IMR-90 (cell line): ENCODE data around the gene RERE. TPM values are rescaled to one million over a fixed set of nuclear protein-coding genes. Genes with fewer than 3 reads are reported as not detected.

Source experiments
- ATAC-seq: fragments of 200-7000 bp; cut with Tn5 transposase; 2 replicates; pipeline ENCODE4 v1.9.1; 2020; ENCODE audit warnings: low read depth, mild to moderate bottlenecking, moderate library complexity
- BruUV-seq: library from RNA; stranded (reverse); fragments of 400-500 nt; replicated peaks from 2 replicates; lab custom pipeline; 2021; lab: Mats Ljungman, UMichigan
- CTCF ChIA-PET: fragments of 300-600 bp; formaldehyde crosslinking; extraction: SDS; loops from one replicate; lab custom pipeline; 2021; ENCODE audit warnings: antibody characterized with exemption; lab: Yijun Ruan, JAX
- POLR2A ChIA-PET: fragments of 300-600 bp; sonication (Branson Sonifier 250); formaldehyde crosslinking; loops from one replicate; lab custom pipeline; 2022; ENCODE audit warnings: antibody characterized with exemption; ENCODE audit not compliant: unreplicated experiment; lab: Charles Lee
- DNase-seq: peaks from one replicate; pipeline ENCODE4 v3.0.0; 2013
- H2AFZ ChIP-seq: replicated peaks from 2 replicates; pipeline ENCODE3; 2013; ENCODE audit warnings: low read length, mild to moderate bottlenecking; ENCODE audit not compliant: poor library complexity
- H2AK5ac ChIP-seq: 2 replicates; pipeline ENCODE4 v1.6.1; 2013; ENCODE audit warnings: low read depth, low read length, inconsistent platforms
- H2AK9ac ChIP-seq: replicated peaks from 2 replicates; pipeline ENCODE3; 2013; ENCODE audit warnings: mild to moderate bottlenecking, low read depth, low read length, moderate library complexity; ENCODE audit not compliant: poor library complexity
- H2BK120ac ChIP-seq: 2 replicates; pipeline ENCODE4 v1.6.1; 2013; ENCODE audit warnings: low read depth, low read length, inconsistent platforms
- H2BK15ac ChIP-seq: 3 replicates; pipeline ENCODE4 v1.6.1; 2013; ENCODE audit warnings: low read depth, low read length, inconsistent platforms
- H2BK20ac ChIP-seq: 2 replicates; pipeline ENCODE4 v1.6.1; 2013; ENCODE audit warnings: low read depth, mild to moderate bottlenecking, inconsistent platforms, low read length, moderate library complexity
- H2BK5ac ChIP-seq: 2 replicates; pipeline ENCODE4 v1.6.1; 2013; ENCODE audit warnings: mild to moderate bottlenecking, low read depth, low read length, inconsistent platforms; ENCODE audit not compliant: poor library complexity, severe bottlenecking
- H3K14ac ChIP-seq: replicated peaks from 2 replicates; pipeline ENCODE4 v1.6.1; 2013; ENCODE audit warnings: low read depth, low read length, inconsistent platforms
- H3K18ac ChIP-seq: 2 replicates; pipeline ENCODE4 v1.6.1; 2013; ENCODE audit warnings: low read depth, low read length, control low read depth
- H3K23ac ChIP-seq: 2 replicates; pipeline ENCODE4 v1.6.1; 2013; ENCODE audit warnings: low read depth, low read length, inconsistent platforms
- H3K27ac ChIP-seq: 2 replicates; pipeline ENCODE4 v1.5.1; 2013; ENCODE audit warnings: mild to moderate bottlenecking, control low read depth, low read length; ENCODE audit not compliant: insufficient read depth
- H3K27me3 ChIP-seq: 2 replicates; pipeline ENCODE4 v1.6.1; 2013; ENCODE audit warnings: low read length; ENCODE audit not compliant: control insufficient read depth, insufficient read depth
- H3K36me3 ChIP-seq: 2 replicates; pipeline ENCODE4 v1.6.1; 2013; ENCODE audit warnings: low read length, mixed read lengths; ENCODE audit not compliant: control insufficient read depth, insufficient read depth
- H3K4ac ChIP-seq: 2 replicates; pipeline ENCODE4 v1.6.1; 2013; ENCODE audit warnings: low read depth, low read length, inconsistent platforms
- H3K4me1 ChIP-seq: 2 replicates; pipeline ENCODE4 v1.6.1; 2013; ENCODE audit warnings: low read length, mixed read lengths; ENCODE audit not compliant: control insufficient read depth, insufficient read depth
- H3K4me2 ChIP-seq: 2 replicates; pipeline ENCODE4 v1.6.1; 2013; ENCODE audit warnings: low read depth, mild to moderate bottlenecking, control low read depth, low read length, moderate library complexity
- H3K4me3 ChIP-seq: 2 replicates; pipeline ENCODE4 v1.5.1; 2013; ENCODE audit warnings: low read depth, mild to moderate bottlenecking, control low read depth, low read length, moderate library complexity; ENCODE audit not compliant: insufficient read depth
- H3K56ac ChIP-seq: 2 replicates; pipeline ENCODE4 v1.6.1; 2013; ENCODE audit warnings: low read length, inconsistent platforms; ENCODE audit not compliant: insufficient read depth; ENCODE audit errors: extremely low read depth
- H3K79me1 ChIP-seq, 2 experiments: 2 replicates each; pipeline ENCODE4 v1.6.1; 2013; ENCODE audit warnings: low read length in 2 of 2, inconsistent platforms in 1 of 2, low read depth in 1 of 2
- H3K9ac ChIP-seq: 2 replicates; pipeline ENCODE4 v1.6.1; 2013; ENCODE audit warnings: low read depth, low read length, control low read depth
- H3K9me1 ChIP-seq: 2 replicates; pipeline ENCODE4 v1.6.1; 2013; ENCODE audit warnings: low read length, inconsistent platforms; ENCODE audit not compliant: insufficient read depth
- H3K9me3 ChIP-seq: 2 replicates; pipeline ENCODE4 v1.6.1; 2013; ENCODE audit warnings: low read length; ENCODE audit not compliant: control insufficient read depth, insufficient read depth
- H4K20me1 ChIP-seq: 2 replicates; pipeline ENCODE4 v1.6.1; 2013; ENCODE audit warnings: low read length, inconsistent platforms; ENCODE audit not compliant: insufficient read depth
- H4K5ac ChIP-seq: 2 replicates; pipeline ENCODE4 v1.6.1; 2013; ENCODE audit warnings: mild to moderate bottlenecking, low read depth, low read length, control low read depth
- H4K8ac ChIP-seq, 2 experiments: 2 replicates each; pipeline ENCODE4 v1.6.1; 2013; ENCODE audit warnings: low read depth in 2 of 2, low read length in 2 of 2, control low read depth in 1 of 2, inconsistent platforms in 1 of 2
- H4K91ac ChIP-seq: 2 replicates; pipeline ENCODE4 v1.6.1; 2013; ENCODE audit warnings: low read depth, low read length, inconsistent platforms; ENCODE audit not compliant: insufficient read depth
- BHLHE40 ChIP-seq: fragments of 150-350 bp; IDR thresholded peaks from 2 replicates; pipeline ENCODE4 v1.6.1; 2016; ENCODE audit warnings: mild to moderate bottlenecking, low read depth, low read length
- CEBPB ChIP-seq: IDR thresholded peaks from 2 replicates; pipeline ENCODE4 v1.6.1; 2012; ENCODE audit warnings: low read depth, low read length, improper control_type of control experiment
- CHD1 ChIP-seq: IDR thresholded peaks from 2 replicates; pipeline ENCODE4 v1.6.1; 2012; ENCODE audit warnings: low read depth, low read length, improper control_type of control experiment
- CTCF ChIP-seq: conservative IDR thresholded peaks from 2 replicates; pipeline ENCODE4 v1.5.1; 2012; ENCODE audit warnings: mild to moderate bottlenecking, low read depth, low read length, improper control_type of control experiment
- ELK1 ChIP-seq: fragments of 150-350 bp; IDR thresholded peaks from 2 replicates; pipeline ENCODE4 v1.6.1; 2016; ENCODE audit warnings: low read depth, mild to moderate bottlenecking, low read length, moderate library complexity, borderline replicate concordance
- FOS ChIP-seq: fragments of 150-350 bp; IDR thresholded peaks from 2 replicates; pipeline ENCODE4 v1.6.1; 2016; ENCODE audit warnings: low read depth, low read length
- MAFK ChIP-seq: IDR thresholded peaks from 2 replicates; pipeline ENCODE4 v1.6.1; 2012; ENCODE audit warnings: low read depth, low read length, improper control_type of control experiment
- MAZ ChIP-seq: IDR thresholded peaks from 2 replicates; pipeline ENCODE4 v1.6.1; 2012; ENCODE audit warnings: low read depth, mild to moderate bottlenecking, low read length, improper control_type of control experiment, moderate library complexity, borderline replicate concordance
- MXI1 ChIP-seq: IDR thresholded peaks from 2 replicates; pipeline ENCODE4 v1.6.1; 2012; ENCODE audit warnings: low read depth, mild to moderate bottlenecking, low read length, moderate library complexity, borderline replicate concordance
- NFE2L2 ChIP-seq: fragments of 150-350 bp; IDR thresholded peaks from 2 replicates; pipeline ENCODE4 v1.6.1; 2016; ENCODE audit warnings: low read depth, mild to moderate bottlenecking, low read length
- POLR2A ChIP-seq: IDR thresholded peaks from 2 replicates; pipeline ENCODE4 v1.6.1; 2012; ENCODE audit warnings: mild to moderate bottlenecking, low read depth, low read length
- RAD21 ChIP-seq: IDR thresholded peaks from 2 replicates; pipeline ENCODE4 v1.6.1; 2012; ENCODE audit warnings: low read length, improper control_type of control experiment
- RCOR1 ChIP-seq: IDR thresholded peaks from 2 replicates; pipeline ENCODE4 v1.6.1; 2012; ENCODE audit warnings: mild to moderate bottlenecking, low read length, improper control_type of control experiment; ENCODE audit not compliant: insufficient replicate concordance
- RFX5 ChIP-seq: IDR thresholded peaks from 2 replicates; pipeline ENCODE4 v1.8.0; 2012; ENCODE audit warnings: low read depth, mild to moderate bottlenecking, low read length, moderate library complexity
- SMC3 ChIP-seq: fragments of 150-350 bp; IDR thresholded peaks from 2 replicates; pipeline ENCODE4 v1.6.1; 2016; ENCODE audit warnings: low read depth, mild to moderate bottlenecking, antibody characterized with exemption, low read length, moderate library complexity
- USF2 ChIP-seq: fragments of 150-350 bp; IDR thresholded peaks from 2 replicates; pipeline ENCODE4 v1.6.1; 2017; ENCODE audit warnings: mild to moderate bottlenecking, antibody characterized with exemption, low read length, low read depth
- WGBS, 2 experiments: methylation state at CpG; one replicate each; pipeline versions ENCODE4 v1.1.5 to v1.1.7; 2013; ENCODE audit warnings: missing lambda C conversion rate in 2 of 2; ENCODE audit not compliant: insufficient read length in 1 of 2; ENCODE audit errors: extremely low coverage in 2 of 2; 5-methylcytosine and 5-hydroxymethylcytosine counted together
- dilution Hi-C: fragments of 300-500 bp; cut with HindIII; formaldehyde crosslinking; loops from one replicate; pipeline ENCODE4 v1.14.3; 2018; ENCODE audit warnings: low sequenced_read_pairs; ENCODE audit not compliant: unreplicated experiment
- in situ Hi-C: fragments of 300-500 bp; cut with MboI; formaldehyde crosslinking; loops from 3 replicates; pipeline ENCODE4 v1.14.3; 2019; ENCODE audit warnings: low sequenced_read_pairs, inconsistent platforms, mixed read lengths
- intact Hi-C: fragments of 100-400 bp; cut with micrococcal nuclease; formaldehyde crosslinking; loops from 2 replicates; pipeline ENCODE4 v1.10.0; 2022
- polyA plus RNA-seq, 3 experiments: library from polyadenylated mRNA; depleted of rRNA; stranded (reverse); fragments of >200 nt; gene quantifications; 2 replicates each; pipeline ENCODE4 v1.2.3, GENCODE V29; 2012; ENCODE audit warnings: low replicate concordance in 1 of 3
- total RNA-seq: library from RNA; depleted of rRNA; stranded (reverse); fragments of >200 nt; gene quantifications from 2 replicates; pipeline ENCODE4 v1.2.3, GENCODE V29; 2012

RERE gene
- total and polyA plus RNA-seq, 2 of the 4 experiments (the other 2 are of a cell fraction) = 11.5 to 25.1 TPM

GRCh38 chr1:8503842-8504241 lies 313.6 kb downstream of the RERE start:
- Histone ChIP-seq H2BK15ac (no peak overlapping the region), H4K20me1 (peaks cover 4% of the 10 kb centered on the region; the same call in 1 of the 2 replicates), H2BK5ac (no peak overlapping the region), H2BK120ac (no peak overlapping the region), H2AK9ac (no peak overlapping the region), H3K14ac (no peak overlapping the region), H4K8ac (no peak overlapping the region), H3K9ac (no peak overlapping the region), H3K4me1 (peaks cover 4% of the 10 kb centered on the region; the same call in 1 of the 2 replicates), H3K27me3 (no peaks in the 10 kb centered on the region), H2BK20ac (no peak overlapping the region), H3K9me1 (peaks cover 14% of the 10 kb centered on the region), H3K27ac (no peak overlapping the region), H3K4me2 (no peak overlapping the region), H3K23ac (no peak overlapping the region), H3K4ac (no peak overlapping the region), H4K5ac (no peak overlapping the region), H3K4me3 (no peak overlapping the region), H2AK5ac (no peak overlapping the region), H3K79me1 (peaks cover 18 to 35% of the 10 kb centered on the region in 2 experiments), H3K9me3 (no peaks in the 10 kb centered on the region), H3K18ac (no peak overlapping the region), H2AFZ (no peak overlapping the region), H3K56ac (no peak overlapping the region), H4K91ac (no peak overlapping the region), H3K36me3 (peaks cover 6% of the 10 kb centered on the region)
- DNase-seq (no peak), ATAC-seq (no peak)
- ChIA-PET CTCF (no interaction called here), POLR2A (interaction anchor here (0.5 kb wide), 1 partner anchor 35 kb away, joined by 4 read pairs; no protein-coding TSS in a partner anchor)
- intact Hi-C loops (no loop called here), dilution Hi-C loops (no loop called here), in situ Hi-C loops (no loop called here)
- no peak for TF ChIP-seq POLR2A
- no peak for TF ChIP-seq MXI1
- no peak for TF ChIP-seq ELK1
- TF ChIP-seq MAZ = no peak
- TF ChIP-seq USF2 = no peak
- no peak for TF ChIP-seq CHD1
- TF ChIP-seq CTCF = no peak
- no peak for TF ChIP-seq RFX5
- no peak for TF ChIP-seq NFE2L2
- no peak for TF ChIP-seq MAFK
- TF ChIP-seq FOS = no peak
- TF ChIP-seq RCOR1 = no peak
- no peak for TF ChIP-seq BHLHE40
- TF ChIP-seq RAD21 = no peak
- TF ChIP-seq CEBPB = no peak
- no peak for TF ChIP-seq SMC3
- BruUV-seq = no TSS peak
- WGBS, 2 experiments = no CpG with 5 or more reads among the region's 2 CpGs
